WI38 (cell line): ENCODE measurements around the gene MRGPRE.

Source experiments
- H3K4me3 ChIP-seq: 2 replicates; pipeline ENCODE4 v1.5.1; 2011; ENCODE audit warnings: low read depth, mild to moderate bottlenecking, control low read depth, low read length
- CTCF ChIP-seq: IDR thresholded peaks from 2 replicates; pipeline ENCODE4 v1.5.1; 2012; ENCODE audit warnings: low read depth, mild to moderate bottlenecking, control low read depth, low read length

MRGPRE gene

GRCh38 chr11:3189196-3189843 is 42.9 kb downstream of the MRGPRE start:
- no peak for TF ChIP-seq CTCF
- H3K4me3 ChIP-seq, result no peak overlapping the region

- TF ChIP-seq CTCF, result no peak
- no peak overlapping the region for H3K4me3 ChIP-seq
Measured at GRCh38 chr11:3188496-3189195, 43.6 kb downstream of the MRGPRE start.

- no peak for TF ChIP-seq CTCF
- H3K4me3 ChIP-seq, result no peak overlapping the region
Measured at GRCh38 chr11:3186166-3186953, 45.9 kb downstream of the MRGPRE start.

GRCh38 chr11:3184732-3185347 is 47.4 kb downstream of the MRGPRE start:
- no peak overlapping the region for H3K4me3 ChIP-seq
- TF ChIP-seq CTCF, result no peak

- H3K4me3 ChIP-seq, result no peak overlapping the region
- no peak for TF ChIP-seq CTCF
Measured at GRCh38 chr11:3183523-3183922, 48.7 kb downstream of the MRGPRE start.

- TF ChIP-seq CTCF, result no peak
Measured at GRCh38 chr11:3182462-3182852, 49.8 kb downstream of the MRGPRE start.

More at GRCh38 chr11:3182462-3182852, 49.8 kb downstream of the MRGPRE start:
- no peak overlapping the region for H3K4me3 ChIP-seq
